Measurements from ENCODE around the gene NUBPL.

The NUBPL gene

DNA sequence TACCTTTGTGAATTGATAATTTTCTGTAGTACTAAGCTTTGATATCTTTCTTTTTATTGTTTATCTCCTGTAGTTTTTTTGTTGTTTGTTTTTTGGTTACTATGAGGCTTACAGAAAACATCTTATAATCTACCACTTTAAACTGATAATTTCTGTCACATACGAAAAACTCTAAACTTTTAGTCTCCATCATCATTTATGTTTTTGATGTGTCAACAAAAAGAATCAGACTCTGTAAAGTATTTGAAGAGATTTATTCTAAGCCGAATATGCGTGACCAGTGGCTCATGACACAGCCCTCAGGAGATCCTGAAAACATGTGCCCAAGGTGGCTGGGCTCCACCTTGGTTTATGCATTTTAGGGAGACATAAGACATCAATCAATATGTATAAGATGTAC lies 348.8 kb downstream of the NUBPL start:
- no peak for DNase-seq
- Histone ChIP-seq H3K9me3 (ENCODE audit: severe bottlenecking) (no peaks in the 10 kb centered on the region), H3K27me3 (ENCODE audit: insufficient read depth, low read depth, severe bottlenecking) (no peaks in the 10 kb centered on the region), H3K4me3 (ENCODE audit: low read depth, low read length) (no peak overlapping the region), H3K27ac (no peak overlapping the region), H3K36me3 (no peaks in the 10 kb centered on the region)
- TF ChIP-seq, protein P1, sequence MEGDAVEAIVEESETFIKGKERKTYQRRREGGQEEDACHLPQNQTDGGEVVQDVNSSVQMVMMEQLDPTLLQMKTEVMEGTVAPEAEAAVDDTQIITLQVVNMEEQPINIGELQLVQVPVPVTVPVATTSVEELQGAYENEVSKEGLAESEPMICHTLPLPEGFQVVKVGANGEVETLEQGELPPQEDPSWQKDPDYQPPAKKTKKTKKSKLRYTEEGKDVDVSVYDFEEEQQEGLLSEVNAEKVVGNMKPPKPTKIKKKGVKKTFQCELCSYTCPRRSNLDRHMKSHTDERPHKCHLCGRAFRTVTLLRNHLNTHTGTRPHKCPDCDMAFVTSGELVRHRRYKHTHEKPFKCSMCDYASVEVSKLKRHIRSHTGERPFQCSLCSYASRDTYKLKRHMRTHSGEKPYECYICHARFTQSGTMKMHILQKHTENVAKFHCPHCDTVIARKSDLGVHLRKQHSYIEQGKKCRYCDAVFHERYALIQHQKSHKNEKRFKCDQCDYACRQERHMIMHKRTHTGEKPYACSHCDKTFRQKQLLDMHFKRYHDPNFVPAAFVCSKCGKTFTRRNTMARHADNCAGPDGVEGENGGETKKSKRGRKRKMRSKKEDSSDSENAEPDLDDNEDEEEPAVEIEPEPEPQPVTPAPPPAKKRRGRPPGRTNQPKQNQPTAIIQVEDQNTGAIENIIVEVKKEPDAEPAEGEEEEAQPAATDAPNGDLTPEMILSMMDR (IDR thresholded peaks at IDR 0.05; ENCODE audit: low read depth, low read length) = no peak
